ENCODE measurements around the gene PROM2.
"Not testable (repeated sequence)": the region's sequence is repeated elsewhere in the genome, so short reads cannot be mapped to it uniquely, and the experiment has no call there.

The PROM2 gene

GRCh38 chr2:95274291-95275150 lies at the start of gene PROM2:
Gene PROM2, plus strand, starts transcription at chr2:95274449. Its CDS starts 137 bp downstream, at chr2:95274586.
- DNase-seq (ENCODE audit: low read depth in 3 of 3) = no peak

- no peak for DNase-seq (ENCODE audit: low read depth in 3 of 3)
Observed at GRCh38 chr2:95225658-95226057, 48.6 kb upstream of the PROM2 start.

- no peak for DNase-seq (ENCODE audit: low read depth in 3 of 3)
Observed at GRCh38 chr2:95231723-95232122, 42.5 kb upstream of the PROM2 start.

- no peak for DNase-seq (ENCODE audit: low read depth in 3 of 3)
Observed at GRCh38 chr2:95232232-95232631, 42.0 kb upstream of the PROM2 start.

GRCh38 chr2:95234286-95234785 lies 39.9 kb upstream of the PROM2 start:
- no peak for DNase-seq (ENCODE audit: low read depth in 3 of 3)

DNA sequence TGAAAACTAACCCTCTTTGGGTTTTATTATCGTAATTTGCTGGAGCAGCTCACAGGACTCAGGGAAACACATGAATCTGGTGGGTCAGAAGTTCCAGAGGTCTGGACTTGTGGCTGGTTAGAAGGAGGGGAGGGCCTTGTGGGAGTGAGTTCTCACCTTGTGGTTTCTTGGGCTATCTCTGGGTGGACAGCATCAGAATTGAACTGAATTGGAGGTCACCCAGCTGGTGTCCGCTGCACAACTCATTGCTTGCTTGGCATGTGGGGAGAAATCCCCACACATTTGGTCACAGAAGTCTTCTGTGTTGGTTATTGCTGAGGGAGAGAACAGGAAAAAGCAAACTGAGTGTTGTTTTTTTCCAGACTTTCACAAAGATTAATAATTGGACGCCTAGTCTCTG lies 39.4 kb upstream of the PROM2 start:
- DNase-seq (ENCODE audit: low read depth in 3 of 3) = no peak

DNA sequence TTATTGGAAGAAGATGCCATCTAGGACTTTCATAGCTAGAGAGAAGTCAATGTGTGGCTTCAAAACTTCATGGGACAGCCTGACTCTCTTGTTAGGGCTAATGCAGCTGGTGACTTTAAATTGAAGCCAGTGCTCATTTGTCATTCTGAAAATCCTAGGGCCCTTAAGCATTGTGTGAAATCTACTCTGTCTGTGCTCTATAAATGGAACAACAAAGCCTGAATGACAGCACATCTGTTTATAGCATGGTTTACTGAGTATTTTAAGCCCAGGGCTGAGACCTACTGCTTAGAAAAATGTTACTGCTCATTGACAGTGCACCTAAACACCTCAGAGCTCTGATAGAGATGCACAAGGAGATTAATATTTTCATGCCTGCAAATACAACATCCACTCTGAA lies 36.1 kb upstream of the PROM2 start:
- DNase-seq (ENCODE audit: low read depth in 3 of 3) = no peak

DNA sequence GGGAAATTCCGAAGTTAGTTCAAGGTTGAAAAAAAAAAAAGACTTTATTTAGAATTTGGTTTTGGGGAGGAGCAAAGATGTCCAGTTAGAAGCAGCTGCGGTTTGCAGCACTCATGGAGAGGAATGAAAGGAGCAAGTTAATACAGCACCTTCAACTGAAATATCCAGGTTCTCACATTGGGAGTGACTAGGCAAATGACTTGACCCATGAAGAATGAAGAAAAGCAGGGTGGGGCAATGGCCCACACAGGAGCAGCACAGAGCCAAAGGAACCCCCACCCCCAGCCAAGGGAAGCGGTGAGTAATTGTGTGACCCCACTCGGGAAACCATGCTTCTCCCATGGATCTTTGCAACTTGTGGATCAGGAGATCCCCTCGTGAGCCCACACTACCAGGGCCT lies 34.2 kb upstream of the PROM2 start:
- DNase-seq (ENCODE audit: low read depth in 3 of 3) = no peak

- no peak for DNase-seq (ENCODE audit: low read depth in 3 of 3)
Observed at GRCh38 chr2:95240556-95240955, 33.7 kb upstream of the PROM2 start.

GRCh38 chr2:95242084-95242483 lies 32.2 kb upstream of the PROM2 start:
- not testable (repeated sequence) for DNase-seq (ENCODE audit: low read depth in 3 of 3)

GRCh38 chr2:95258271-95258670 lies 16.0 kb upstream of the PROM2 start:
- no peak for DNase-seq (ENCODE audit: low read depth in 3 of 3)

DNA sequence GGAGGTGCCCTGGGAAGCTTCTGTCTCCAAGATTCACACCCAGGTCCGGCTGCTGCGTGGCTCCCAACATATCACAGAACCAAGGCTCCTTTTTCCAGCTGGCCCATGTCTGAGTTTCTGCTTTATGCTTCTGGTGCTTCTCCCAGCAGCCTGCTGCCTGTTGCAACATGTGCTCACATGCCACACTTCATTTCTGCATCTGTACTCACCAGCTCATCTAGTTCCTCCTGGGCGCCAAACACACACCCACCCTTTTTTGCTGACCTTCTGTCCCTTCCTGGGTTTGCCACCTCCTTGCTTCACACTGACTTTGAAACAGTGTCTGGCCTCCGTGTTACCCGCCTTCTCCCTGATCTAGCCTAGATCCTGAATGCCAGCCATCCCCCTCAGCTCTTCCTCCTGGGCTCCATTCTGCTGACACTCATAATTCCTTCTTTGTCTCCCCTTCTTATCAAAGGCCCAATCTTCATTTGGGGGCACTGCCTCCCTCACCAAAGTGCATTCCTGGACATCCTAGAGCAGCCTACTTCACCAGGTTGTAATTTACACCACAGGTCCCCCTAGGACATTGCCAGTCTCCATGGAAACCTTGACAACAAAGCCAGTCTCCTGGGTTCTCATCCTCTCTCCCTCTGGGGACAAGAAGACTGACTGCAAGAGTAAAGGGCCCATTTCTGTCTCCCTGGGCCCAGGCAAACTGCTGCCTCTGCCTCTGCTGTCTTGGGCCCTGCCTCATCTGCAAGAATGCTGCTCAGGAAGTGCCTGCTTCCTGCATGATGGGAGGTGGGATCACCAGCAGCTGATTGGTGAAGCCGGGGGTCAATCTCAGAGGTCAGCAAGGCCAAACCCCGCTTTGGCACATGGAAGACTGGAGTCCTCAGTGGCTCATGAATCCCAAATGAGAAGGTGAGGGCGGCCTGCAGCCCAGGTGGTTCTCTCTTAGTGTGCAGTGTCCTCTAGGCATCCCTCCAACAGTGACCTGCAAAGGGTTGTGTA lies 13.9 kb upstream of the PROM2 start:
- no peak for DNase-seq (ENCODE audit: low read depth in 3 of 3)

GRCh38 chr2:95261602-95262001 lies 12.6 kb upstream of the PROM2 start:
- DNase-seq (ENCODE audit: low read depth in 3 of 3) = no peak

- no peak for DNase-seq (ENCODE audit: low read depth in 3 of 3)
Observed at GRCh38 chr2:95262896-95263542, 11.2 kb upstream of the PROM2 start.

DNA sequence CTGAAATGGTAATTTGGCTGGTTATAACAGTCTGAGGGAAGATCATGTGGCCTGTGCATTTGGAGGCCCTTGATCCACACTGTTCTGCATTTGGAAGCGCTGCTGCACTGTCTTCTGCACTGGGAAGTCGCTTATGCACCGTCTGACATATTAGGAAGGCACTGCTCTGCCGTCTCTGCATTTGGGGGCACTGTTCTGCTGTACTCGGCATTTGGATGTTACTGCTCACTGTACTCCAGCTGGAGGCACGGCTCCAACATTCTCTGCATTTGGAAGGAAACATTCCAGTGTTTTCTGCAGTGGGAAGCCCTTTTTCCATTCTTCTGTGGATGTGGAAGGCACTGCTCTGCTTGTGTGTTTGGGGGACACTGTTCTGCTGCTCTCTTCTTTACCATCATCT lies 9.6 kb upstream of the PROM2 start:
- DNase-seq (ENCODE audit: low read depth in 3 of 3) = no peak

- DNase-seq (ENCODE audit: low read depth in 3 of 3) = no peak
Observed at GRCh38 chr2:95265182-95265581, 9.1 kb upstream of the PROM2 start.

DNA sequence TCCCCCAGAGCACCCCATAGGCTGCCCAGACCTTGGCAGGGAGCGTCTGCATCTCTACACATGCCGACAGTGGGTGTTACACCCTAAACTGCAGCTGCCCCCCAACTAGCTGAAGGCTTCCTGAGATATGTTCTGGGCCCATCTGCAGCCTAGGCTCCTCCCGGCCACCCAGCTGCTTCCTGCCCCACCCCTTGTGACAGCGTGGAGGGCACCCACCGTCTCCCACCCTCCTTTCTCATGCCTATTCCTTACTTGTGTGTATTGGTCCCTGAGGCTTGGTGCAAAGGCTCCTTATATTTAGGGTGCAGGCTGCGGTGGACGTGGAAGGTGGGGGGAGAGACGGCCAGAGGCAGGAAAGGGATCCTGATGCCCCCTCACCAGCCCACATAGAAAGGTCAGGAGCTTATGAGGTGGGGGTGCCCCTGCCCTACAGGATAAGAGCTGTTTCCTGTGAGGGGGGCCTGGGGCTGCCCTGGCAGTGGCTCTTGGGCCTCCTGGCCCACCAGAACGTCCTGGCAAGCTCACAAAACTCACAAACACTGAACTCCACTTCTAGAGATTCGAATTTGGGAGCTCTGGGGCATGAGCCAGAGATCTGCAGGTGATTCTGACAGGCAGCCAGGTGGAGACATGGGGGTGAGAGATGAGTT lies 7.3 kb upstream of the PROM2 start:
- no peak for DNase-seq (ENCODE audit: low read depth in 3 of 3)

- DNase-seq (ENCODE audit: low read depth in 3 of 3) = no peak
Observed at GRCh38 chr2:95267458-95268210, 6.6 kb upstream of the PROM2 start.

DNA sequence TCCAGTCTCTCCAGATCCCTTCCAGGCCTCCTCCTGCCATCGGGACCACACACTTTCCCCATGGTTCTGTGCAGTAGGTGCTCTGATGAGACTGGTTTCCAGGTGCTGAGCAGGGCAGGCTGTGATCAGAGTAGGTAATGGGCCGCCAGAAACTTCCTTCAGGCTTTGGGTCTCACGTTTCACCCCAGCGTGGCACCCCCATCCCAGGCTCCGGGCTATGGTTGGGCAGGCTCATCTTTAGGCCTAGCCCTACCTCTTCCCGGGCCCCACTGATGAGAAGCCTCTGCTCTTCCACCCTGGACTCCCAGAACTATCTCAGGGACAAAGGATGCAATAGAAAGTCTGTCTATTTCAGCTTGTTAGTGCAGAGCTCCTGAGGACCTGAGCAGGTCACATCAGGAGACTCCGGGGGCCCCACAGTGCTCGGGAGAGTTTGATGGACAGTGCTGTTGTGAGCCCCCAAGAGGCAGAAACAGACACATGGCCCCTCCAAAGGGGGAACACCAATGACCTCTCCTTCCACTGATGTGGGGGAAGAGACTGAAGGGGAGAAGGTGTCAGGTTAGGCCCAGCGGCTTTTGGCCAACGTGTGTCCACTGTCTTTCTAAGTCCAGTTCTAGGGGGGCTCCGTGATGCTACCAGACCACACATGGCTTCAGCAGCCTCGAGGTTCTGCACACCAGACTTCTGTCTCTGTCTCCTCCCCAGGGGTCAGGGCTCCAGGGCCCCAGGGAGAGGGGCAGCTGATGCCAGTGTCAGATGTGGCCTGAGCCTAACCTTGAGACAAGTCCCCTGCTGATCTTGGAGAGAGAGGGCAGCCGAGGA lies 5.8 kb upstream of the PROM2 start:
- DNase-seq (ENCODE audit: low read depth in 3 of 3) = no peak

Data from stimulated activated CD4-positive, alpha-beta T cell treated with anti-CD3 and anti-CD28 coated beads, TNF-alpha, amount 100 ng/mL, for 4 hours (primary cell).